ENCODE data around the gene P4HTM. TPM values are rescaled to one million over a fixed set of nuclear protein-coding genes. Genes with fewer than 3 reads are reported as not detected.

The P4HTM gene
- total and polyA plus RNA-seq, 2 of the 8 experiments (the other 6 are each of a cell fraction or from before 2014, with no cell fraction given): 19.1 to 25.4 TPM

DNA sequence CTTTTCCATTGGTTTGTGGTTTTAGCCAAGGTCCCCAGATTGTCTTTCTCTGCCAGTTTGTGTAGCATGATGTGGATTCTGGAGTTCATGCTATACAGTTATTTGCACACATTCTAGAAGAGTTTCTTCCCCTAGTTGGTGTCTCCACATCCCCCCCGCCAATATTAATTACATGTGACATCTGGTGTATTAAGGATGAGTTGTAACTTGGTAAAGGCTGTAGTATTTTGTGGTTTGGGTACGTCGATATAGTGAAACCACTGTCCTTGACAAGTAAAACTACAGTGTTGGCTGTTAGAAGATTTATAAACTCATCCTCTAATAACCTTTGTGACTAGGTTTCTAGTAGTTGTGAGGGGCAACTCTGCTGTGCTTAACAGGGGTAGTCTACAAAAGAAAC, 23.7 kb upstream of the P4HTM start (continued):
- TF ChIP-seq, protein P1, sequence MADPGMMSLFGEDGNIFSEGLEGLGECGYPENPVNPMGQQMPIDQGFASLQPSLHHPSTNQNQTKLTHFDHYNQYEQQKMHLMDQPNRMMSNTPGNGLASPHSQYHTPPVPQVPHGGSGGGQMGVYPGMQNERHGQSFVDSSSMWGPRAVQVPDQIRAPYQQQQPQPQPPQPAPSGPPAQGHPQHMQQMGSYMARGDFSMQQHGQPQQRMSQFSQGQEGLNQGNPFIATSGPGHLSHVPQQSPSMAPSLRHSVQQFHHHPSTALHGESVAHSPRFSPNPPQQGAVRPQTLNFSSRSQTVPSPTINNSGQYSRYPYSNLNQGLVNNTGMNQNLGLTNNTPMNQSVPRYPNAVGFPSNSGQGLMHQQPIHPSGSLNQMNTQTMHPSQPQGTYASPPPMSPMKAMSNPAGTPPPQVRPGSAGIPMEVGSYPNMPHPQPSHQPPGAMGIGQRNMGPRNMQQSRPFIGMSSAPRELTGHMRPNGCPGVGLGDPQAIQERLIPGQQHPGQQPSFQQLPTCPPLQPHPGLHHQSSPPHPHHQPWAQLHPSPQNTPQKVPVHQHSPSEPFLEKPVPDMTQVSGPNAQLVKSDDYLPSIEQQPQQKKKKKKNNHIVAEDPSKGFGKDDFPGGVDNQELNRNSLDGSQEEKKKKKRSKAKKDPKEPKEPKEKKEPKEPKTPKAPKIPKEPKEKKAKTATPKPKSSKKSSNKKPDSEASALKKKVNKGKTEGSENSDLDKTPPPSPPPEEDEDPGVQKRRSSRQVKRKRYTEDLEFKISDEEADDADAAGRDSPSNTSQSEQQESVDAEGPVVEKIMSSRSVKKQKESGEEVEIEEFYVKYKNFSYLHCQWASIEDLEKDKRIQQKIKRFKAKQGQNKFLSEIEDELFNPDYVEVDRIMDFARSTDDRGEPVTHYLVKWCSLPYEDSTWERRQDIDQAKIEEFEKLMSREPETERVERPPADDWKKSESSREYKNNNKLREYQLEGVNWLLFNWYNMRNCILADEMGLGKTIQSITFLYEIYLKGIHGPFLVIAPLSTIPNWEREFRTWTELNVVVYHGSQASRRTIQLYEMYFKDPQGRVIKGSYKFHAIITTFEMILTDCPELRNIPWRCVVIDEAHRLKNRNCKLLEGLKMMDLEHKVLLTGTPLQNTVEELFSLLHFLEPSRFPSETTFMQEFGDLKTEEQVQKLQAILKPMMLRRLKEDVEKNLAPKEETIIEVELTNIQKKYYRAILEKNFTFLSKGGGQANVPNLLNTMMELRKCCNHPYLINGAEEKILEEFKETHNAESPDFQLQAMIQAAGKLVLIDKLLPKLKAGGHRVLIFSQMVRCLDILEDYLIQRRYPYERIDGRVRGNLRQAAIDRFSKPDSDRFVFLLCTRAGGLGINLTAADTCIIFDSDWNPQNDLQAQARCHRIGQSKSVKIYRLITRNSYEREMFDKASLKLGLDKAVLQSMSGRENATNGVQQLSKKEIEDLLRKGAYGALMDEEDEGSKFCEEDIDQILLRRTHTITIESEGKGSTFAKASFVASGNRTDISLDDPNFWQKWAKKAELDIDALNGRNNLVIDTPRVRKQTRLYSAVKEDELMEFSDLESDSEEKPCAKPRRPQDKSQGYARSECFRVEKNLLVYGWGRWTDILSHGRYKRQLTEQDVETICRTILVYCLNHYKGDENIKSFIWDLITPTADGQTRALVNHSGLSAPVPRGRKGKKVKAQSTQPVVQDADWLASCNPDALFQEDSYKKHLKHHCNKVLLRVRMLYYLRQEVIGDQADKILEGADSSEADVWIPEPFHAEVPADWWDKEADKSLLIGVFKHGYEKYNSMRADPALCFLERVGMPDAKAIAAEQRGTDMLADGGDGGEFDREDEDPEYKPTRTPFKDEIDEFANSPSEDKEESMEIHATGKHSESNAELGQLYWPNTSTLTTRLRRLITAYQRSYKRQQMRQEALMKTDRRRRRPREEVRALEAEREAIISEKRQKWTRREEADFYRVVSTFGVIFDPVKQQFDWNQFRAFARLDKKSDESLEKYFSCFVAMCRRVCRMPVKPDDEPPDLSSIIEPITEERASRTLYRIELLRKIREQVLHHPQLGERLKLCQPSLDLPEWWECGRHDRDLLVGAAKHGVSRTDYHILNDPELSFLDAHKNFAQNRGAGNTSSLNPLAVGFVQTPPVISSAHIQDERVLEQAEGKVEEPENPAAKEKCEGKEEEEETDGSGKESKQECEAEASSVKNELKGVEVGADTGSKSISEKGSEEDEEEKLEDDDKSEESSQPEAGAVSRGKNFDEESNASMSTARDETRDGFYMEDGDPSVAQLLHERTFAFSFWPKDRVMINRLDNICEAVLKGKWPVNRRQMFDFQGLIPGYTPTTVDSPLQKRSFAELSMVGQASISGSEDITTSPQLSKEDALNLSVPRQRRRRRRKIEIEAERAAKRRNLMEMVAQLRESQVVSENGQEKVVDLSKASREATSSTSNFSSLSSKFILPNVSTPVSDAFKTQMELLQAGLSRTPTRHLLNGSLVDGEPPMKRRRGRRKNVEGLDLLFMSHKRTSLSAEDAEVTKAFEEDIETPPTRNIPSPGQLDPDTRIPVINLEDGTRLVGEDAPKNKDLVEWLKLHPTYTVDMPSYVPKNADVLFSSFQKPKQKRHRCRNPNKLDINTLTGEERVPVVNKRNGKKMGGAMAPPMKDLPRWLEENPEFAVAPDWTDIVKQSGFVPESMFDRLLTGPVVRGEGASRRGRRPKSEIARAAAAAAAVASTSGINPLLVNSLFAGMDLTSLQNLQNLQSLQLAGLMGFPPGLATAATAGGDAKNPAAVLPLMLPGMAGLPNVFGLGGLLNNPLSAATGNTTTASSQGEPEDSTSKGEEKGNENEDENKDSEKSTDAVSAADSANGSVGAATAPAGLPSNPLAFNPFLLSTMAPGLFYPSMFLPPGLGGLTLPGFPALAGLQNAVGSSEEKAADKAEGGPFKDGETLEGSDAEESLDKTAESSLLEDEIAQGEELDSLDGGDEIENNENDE (IDR thresholded peaks at IDR 0.05; ENCODE audit: insufficient replicate concordance, low read length): no peak
- no peak for TF ChIP-seq PHF8 (conservative IDR thresholded peaks at IDR 0.05; ENCODE audit: low read depth, low read length)
- TF ChIP-seq CBX8 (IDR thresholded peaks at IDR 0.05; ENCODE audit: borderline replicate concordance, low read depth, low read length): no peak
- TF ChIP-seq BCL11A (IDR thresholded peaks at IDR 0.05; ENCODE audit: low read depth in 2 of 2, low read length in 2 of 2): no peak

Measured in H1 (cell line).